K562 treated with DMSO at 1 percent for 24 hours (cell line): ENCODE results near the gene CALU. TPM values are rescaled to one million over a fixed set of nuclear protein-coding genes. Genes with fewer than 3 reads are reported as not detected.

ENCODE experiments used
- total RNA-seq: library from RNA; unstranded; fragments of 300-600 nt; gene quantifications from 2 replicates; pipeline ENCODE4 v1.2.3, GENCODE V29; 2022; ENCODE audit warnings: low read depth; ENCODE audit not compliant: insufficient read depth

The CALU gene
- 127 and 138 TPM in 2 replicates for total RNA-seq

DNA sequence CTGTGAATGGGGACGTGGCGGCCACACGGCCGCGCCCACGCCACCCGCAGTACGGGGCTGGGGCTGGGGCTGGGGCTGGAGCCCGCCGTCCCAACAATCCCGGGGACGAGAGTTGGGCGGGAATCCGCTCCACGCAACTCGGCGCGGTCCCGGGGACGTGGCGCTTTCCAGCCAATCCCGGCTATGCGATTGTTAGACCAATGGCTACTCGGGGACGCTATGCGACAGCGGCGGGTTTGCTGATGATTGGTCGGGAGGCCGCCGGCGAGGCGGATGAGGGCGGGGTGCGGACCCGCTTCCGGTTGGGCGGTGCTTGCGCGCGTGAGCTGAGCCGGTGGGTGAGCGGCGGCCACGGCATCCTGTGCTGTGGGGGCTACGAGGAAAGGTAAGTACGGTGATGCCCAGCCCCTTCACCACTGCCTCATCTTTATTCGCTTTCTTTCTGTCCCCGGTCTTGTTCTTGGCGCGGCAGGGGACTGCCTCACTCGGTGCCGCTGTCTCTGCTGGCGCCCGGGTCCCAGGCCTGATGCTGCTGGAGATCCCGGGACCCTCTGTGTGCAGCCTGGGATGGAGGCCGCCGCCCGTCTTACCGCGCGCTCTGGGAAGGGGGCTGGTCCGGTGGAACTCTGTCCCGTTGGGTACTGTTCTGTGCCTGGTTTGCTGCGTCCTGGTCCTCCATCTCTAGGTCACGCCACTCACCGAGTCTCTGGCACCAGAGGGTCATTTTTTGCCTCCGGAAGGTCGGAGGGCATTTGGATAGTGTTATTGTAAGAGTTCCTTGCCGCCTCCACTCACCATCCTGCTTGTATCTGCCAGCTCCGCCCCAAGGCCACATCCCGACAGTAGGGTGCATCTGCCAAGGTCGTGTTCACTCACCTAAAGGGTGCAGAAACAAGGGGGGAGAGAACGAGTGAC, at the start of gene CALU:
Gene CALU, plus strand, starts transcription at position 312 of the 915 bp plus-strand sequence. CDS start 9,225 bp downstream, outside the sequence.

DNA sequence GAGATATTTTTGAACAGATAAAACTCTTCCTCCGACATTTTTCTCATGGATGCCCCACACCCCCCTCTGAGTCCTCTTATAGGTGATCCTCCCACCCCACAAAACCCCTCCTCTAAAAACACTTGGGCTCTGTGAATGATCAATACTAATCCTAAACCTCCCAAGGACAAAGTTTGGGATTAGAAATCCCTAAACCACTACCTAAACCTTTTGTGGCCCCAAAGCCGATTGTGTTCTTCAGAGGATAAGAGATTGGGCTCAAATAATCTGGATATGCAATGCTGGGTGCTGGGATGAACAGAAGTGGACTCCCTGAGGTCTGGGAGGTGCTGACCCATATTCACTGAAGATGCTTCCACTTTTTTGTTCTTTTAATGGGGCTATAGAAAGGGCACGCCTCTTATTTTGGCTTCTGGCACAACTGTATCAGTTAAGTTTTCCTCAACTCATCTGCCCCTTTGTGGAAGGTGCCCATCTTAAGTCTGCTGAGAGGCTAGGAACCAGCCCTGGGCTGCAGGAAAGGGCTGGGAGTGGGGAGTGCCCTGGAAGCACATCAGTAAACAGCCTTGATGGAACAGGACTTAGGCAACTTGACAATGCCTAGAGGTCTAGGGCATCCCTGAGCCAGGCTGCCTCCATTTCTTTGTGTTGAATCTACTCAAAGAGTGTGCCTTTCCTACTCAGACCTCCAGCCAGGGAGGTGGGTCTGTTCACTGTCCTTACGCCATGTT, 36.8 kb downstream of the CALU start, which contains the start of gene OPN1SW:
Gene OPN1SW, minus strand, starts transcription at position 51 of the 731 bp plus-strand sequence. Its CDS starts 13 bp downstream, at position 38.

DNA sequence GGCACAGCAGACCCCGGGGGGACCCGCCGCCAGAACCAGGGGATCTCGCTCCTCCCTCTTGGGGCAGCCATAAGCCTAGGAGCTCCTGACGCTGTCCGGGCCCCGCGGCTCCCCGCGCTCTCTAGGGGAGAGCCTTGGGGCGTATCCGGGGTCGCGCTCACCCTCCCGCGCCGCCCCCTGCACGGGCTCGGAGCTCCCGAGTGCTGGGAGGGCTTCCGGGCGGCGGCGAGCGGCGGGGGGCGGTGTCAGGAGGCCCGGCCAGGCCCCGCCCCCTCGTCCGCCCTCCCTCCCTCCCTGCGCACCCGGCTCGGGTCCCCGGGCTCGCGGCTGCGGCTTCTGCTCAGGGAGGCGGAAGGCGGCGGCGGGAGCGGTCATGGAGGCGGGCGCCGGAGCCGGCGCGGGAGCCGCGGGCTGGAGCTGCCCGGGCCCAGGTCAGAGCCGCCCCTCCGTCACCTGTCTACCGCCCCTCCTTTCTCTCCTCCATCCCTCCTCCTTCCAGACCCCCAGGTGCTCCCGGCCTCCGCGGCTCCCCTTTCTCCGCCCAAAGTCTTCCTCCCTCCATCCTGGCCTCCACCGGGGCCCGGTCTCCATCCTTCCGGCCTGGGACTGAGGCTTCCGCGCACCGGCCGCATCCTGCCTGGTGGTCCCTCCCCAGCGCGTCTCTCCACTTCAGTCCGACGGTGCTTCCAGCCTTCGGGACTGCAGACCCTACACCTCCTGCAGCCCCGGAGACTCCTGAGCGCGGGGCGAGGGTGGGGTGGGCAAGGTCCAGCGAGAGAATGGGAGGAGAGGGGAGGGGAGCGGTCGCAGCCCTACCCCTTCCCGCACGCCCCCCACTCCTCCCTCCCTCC, 52.2 kb downstream of the CALU start, which contains the start of gene CCDC136:
Gene CCDC136, plus strand, starts transcription at position 848 of the 851 bp plus-strand sequence. CDS start 444 bp downstream, outside the sequence.

Other genes with a start within 250 kb of the CALU start
- 0.23 and 0.75 TPM in 2 replicates for gene GARIN1A, start 67.1 kb upstream of the CALU start, total RNA-seq
- not detected in 2 replicates for gene OPN1SW, start 36.4 kb downstream of the CALU start, total RNA-seq
- gene CCDC136, start 52.6 kb downstream of the CALU start, total RNA-seq: 34.8 and 36.9 TPM in 2 replicates
- 100 and 107 TPM in 2 replicates for gene FLNC, start 91.0 kb downstream of the CALU start, total RNA-seq
- 724 and 792 TPM in 2 replicates for gene ATP6V1F, start 123.5 kb downstream of the CALU start, total RNA-seq
- gene KCP, start 171.3 kb downstream of the CALU start, total RNA-seq: 0.15 TPM in 1 of 2 replicates, not detected in the other
- gene IRF5, start 198.6 kb downstream of the CALU start, total RNA-seq: not detected in 2 replicates